T-helper 17 cell (primary cell): ENCODE data around the gene EPAS1. TPM values are rescaled to one million over a fixed set of nuclear protein-coding genes. Genes with fewer than 3 reads are reported as not detected.

Experiments used
- ATAC-seq: fragments of 150-1000 bp; cut with Tn5 transposase; 2 replicates; pipeline ENCODE4 v1.10.0; 2021; ENCODE audit warnings: mild to moderate bottlenecking, moderate library complexity
- DNase-seq, 3 donors: peaks; one replicate each; pipeline versions ENCODE4 v3.0.0 to v3.0.0-alpha.2; 2020 to 2021
- H3K9me3 ChIP-seq: one replicate; pipeline ENCODE4 v1.7.0; 2013; ENCODE audit warnings: low read length, mild to moderate bottlenecking; ENCODE audit not compliant: control insufficient read depth, poor library complexity, severe bottlenecking
- H3K27ac Mint-ChIP-seq: one replicate; pipeline ENCODE4 v1.8.0; 2022; ENCODE audit warnings: mild to moderate bottlenecking, moderate library complexity, mixed read lengths
- H3K27me3 Mint-ChIP-seq: one replicate; pipeline ENCODE4 v1.8.0; 2022; ENCODE audit warnings: mixed read lengths
- H3K36me3 Mint-ChIP-seq: one replicate; pipeline ENCODE4 v1.8.0; 2022; ENCODE audit warnings: low read depth, mixed read lengths
- H3K4me1 Mint-ChIP-seq: one replicate; pipeline ENCODE4 v1.8.0; 2022; ENCODE audit warnings: mild to moderate bottlenecking, mixed read lengths
- H3K4me3 Mint-ChIP-seq: one replicate; pipeline ENCODE4 v1.8.0; 2022; ENCODE audit warnings: mild to moderate bottlenecking, moderate library complexity, mixed read lengths
- total RNA-seq, 4 donors: library from RNA in 2 of 4; stranded (reverse) in 2 of 4; gene quantifications; one replicate each; pipeline ENCODE4 v1.2.3 and lab custom pipeline; 2022 to 2026

EPAS1 gene
- total RNA-seq, 2 donors from 2014 or later: 0.97 to 9.1 TPM

DNA sequence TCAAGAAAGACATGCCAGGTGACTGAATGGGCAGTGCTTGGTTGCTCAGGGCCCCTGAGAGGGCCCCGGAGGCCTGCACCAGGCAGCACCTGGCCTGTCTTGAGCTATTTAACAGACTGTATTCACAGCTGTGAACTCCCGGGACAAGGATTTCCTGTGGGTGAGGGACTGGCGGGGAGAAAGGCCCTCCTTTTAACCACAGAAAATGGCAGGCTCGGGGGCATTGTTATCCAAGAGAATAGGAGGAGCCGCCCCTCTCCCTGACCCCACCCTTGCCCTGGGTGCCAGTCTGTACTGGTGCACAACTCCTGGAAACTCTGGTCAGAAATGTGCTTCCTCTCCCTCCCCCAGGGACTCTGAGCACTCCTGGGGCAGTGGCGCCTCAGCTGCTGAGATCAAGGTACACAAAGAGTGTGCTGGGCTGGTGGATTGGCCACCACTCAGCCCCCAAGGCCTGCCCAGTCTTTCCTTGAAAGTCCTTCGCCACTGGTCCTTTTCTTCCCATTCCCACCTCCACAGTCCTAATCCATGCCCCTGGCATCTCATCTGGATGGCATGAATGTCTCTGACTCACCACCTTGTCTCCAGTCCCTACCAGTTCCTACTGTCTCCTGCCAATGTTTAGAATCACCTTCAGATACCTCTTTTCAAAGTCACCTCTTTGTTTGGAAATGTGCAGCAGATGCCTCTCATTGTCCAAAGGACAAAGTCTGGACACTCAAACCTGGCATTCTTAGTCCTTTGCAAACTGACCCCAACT is 19.6 kb upstream of the EPAS1 start:
- H3K27me3 Mint-ChIP-seq: peaks cover 58% of the 10 kb centered on the region
- no peak overlapping the region for H3K4me3 Mint-ChIP-seq
- peaks cover 10% of the 10 kb centered on the region for H3K4me1 Mint-ChIP-seq

DNA sequence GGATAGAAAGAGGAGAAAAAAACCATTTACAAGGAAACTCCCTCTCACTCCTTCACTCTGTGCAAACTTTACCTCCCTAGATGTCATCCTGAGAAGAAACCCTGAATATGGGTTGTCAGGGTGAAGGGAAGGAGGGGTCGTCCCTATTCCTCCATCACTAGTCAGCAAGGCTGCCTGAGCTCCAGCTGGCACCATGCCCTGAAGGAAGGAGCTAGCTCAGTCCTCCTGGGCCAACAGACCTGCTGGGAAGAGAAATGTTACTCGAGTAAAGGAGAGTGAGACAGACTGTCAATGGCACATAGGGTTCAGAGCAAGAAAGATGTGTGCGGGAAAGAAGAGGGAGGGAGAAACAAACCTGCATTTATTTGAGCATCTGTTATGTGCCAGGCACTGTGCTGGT is 18.3 kb upstream of the EPAS1 start:
- Mint-ChIP-seq H3K4me1 (peaks cover 12% of the 10 kb centered on the region), H3K4me3 (no peak overlapping the region), H3K27ac (no peak overlapping the region), H3K36me3 (peaks cover 12% of the 10 kb centered on the region), H3K27me3 (peaks cover 69% of the 10 kb centered on the region)
- DNase-seq (no peak), ATAC-seq (no peak)
- no peaks in the 10 kb centered on the region for H3K9me3 ChIP-seq

More for the DNA sequence above, 19.6 kb upstream of the EPAS1 start:
- Mint-ChIP-seq H3K36me3 (peaks cover 8% of the 10 kb centered on the region), H3K27ac (no peak overlapping the region)
- DNase-seq (no peak), ATAC-seq (no peak)
- no peaks in the 10 kb centered on the region for H3K9me3 ChIP-seq

DNA sequence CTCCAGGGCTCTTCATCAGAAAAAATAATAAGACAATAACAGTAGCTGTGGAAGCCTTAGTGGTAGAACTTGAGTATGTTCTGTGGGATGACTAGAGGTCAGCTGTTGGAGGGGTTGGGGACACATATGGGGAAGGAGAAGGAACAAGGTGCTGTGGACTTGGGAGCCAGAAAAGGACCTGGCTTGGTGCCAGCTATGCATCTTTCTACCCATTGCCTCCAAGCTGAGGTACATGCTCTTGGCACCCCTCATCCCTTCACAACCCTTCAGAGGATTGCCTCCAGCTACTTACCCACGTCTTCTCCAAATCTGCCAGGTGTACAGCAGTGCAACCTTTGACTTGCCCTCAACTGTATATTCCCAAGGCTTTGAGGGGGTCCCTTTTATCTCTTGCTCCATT is 15.3 kb upstream of the EPAS1 start:
- DNase-seq (no peak), ATAC-seq (no peak)
- Mint-ChIP-seq H3K4me1 (peaks cover 15% of the 10 kb centered on the region), H3K27me3 (peaks cover 47% of the 10 kb centered on the region), H3K4me3 (no peak overlapping the region), H3K36me3 (peaks cover 8% of the 10 kb centered on the region), H3K27ac (no peak overlapping the region)
- H3K9me3 ChIP-seq: no peaks in the 10 kb centered on the region

DNA sequence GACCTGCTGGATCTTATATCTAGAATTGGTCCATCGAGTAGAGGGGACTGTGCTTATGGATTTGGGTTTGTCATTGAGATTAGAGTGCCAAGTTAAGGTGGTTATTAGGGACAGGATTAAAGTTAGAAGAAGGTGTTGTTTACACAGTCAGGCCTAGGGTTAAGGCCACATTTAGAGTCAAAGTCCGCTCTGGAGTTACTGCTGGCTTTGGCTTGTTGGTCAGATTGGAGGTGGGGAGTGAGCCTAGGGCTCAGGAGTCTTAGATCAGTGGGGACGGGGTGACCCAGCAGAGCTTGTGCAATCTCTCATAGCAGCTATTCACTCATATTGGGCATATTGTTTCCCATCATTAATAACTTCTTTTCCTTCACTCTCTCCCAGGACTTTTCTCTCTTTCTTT is 13.5 kb upstream of the EPAS1 start:
- H3K27me3 Mint-ChIP-seq: peaks cover 29% of the 10 kb centered on the region
- H3K4me3 Mint-ChIP-seq: no peak overlapping the region
- H3K4me1 Mint-ChIP-seq: peaks cover 6% of the 10 kb centered on the region
- DNase-seq: no peak
- no peak for ATAC-seq
- peaks cover 4% of the 10 kb centered on the region for H3K36me3 Mint-ChIP-seq
- no peaks in the 10 kb centered on the region for H3K9me3 ChIP-seq
- no peak overlapping the region for H3K27ac Mint-ChIP-seq

DNA sequence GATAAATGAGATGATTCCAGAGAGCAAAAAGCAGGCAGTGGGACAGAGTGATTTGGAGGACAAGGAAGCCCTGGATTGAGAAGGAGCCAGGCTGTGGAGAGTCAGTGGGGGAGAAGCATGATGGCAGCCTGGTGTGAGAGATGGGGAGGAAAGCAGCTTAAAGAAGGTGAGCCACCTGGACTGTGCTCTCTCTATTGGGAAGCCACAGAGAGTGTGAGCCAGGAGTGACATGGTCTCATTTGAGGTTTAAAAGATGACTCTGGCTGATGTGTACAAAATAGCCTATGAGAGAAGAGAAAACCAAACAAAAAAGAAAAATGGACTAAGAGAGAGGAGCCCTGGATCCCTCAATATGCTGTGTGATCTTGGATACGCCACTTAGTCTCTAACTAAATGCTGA is 12.9 kb upstream of the EPAS1 start:
- DNase-seq (no peak), ATAC-seq (no peak)
- H3K4me3 Mint-ChIP-seq: no peak overlapping the region
- peaks cover 4% of the 10 kb centered on the region for H3K36me3 Mint-ChIP-seq
- H3K9me3 ChIP-seq: no peaks in the 10 kb centered on the region
- H3K27me3 Mint-ChIP-seq: peaks cover 28% of the 10 kb centered on the region
- peaks cover 6% of the 10 kb centered on the region for H3K4me1 Mint-ChIP-seq
- peak overlapping the region; percentile 2 for H3K27ac Mint-ChIP-seq

DNA sequence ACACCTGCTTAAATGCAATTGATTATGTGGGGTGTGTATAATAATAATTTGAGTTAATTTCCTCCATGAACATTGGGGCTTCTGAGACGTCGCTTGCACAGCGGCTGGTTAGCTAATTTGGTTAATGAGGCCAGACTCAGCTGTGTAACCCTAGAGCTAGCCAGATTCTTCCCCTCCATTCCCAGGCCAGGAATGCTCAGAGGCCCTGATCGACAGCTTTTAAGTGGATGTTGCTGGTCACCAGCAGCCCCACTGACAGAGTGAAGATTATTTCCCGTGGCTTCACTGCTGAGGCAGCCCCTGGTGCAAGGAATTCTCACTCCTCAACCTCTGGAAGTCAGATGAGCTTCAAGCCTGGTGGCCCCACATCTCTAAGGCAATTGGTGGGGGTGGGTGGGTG is 12.4 kb upstream of the EPAS1 start:
- Mint-ChIP-seq H3K27ac (no peak overlapping the region), H3K36me3 (peaks cover 4% of the 10 kb centered on the region), H3K4me1 (peaks cover 6% of the 10 kb centered on the region), H3K27me3 (peaks cover 28% of the 10 kb centered on the region), H3K4me3 (no peak overlapping the region)
- no peak for DNase-seq
- no peaks in the 10 kb centered on the region for H3K9me3 ChIP-seq
- no peak for ATAC-seq

DNA sequence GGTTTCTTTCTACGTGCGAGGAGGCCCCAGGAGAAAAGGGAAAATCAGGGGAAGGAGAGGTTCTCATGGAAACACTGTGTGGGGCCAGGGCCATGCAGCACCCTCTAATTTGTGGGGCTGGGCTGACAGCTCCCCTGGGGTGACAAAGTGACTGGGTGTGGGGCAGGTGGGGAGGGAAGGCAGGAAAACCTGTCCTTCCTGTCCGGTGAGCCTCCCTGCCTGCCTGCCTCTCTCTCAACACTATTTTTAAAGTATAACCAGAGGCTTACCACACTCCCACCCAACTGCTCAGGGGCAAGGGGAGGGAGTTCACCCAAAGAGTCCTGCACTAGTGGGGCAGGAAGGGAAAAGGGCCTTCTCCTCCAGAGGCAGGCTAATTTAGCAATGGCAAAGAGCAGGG is 10.5 kb upstream of the EPAS1 start:
- Mint-ChIP-seq H3K4me3 (no peak overlapping the region), H3K27ac (no peak overlapping the region), H3K36me3 (peaks cover 4% of the 10 kb centered on the region), H3K4me1 (peaks cover 11% of the 10 kb centered on the region), H3K27me3 (peaks cover 28% of the 10 kb centered on the region)
- no peaks in the 10 kb centered on the region for H3K9me3 ChIP-seq
- no peak for ATAC-seq
- DNase-seq: no peak

DNA sequence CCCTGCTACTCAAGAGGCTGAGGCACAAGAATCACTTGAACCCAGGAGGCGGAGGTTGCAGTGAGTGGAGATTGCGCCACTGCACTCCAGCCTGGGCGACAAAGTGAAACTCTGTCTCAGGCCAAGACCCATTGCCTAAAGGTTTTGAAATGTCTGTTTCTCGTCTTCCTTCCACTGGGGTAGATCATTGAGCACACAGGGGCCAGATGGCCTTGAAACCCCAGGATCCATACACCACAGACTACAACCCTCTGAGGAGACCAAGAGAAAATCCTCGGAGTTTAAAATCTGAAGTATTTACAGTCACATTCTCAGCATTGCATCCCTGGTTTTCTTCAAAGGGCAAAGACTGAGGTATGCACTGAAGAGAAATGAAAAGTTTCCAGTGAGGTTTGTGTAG is 7.1 kb upstream of the EPAS1 start:
- Mint-ChIP-seq H3K4me3 (no peak overlapping the region), H3K27me3 (peaks cover 5% of the 10 kb centered on the region), H3K36me3 (no peaks in the 10 kb centered on the region), H3K27ac (no peak overlapping the region), H3K4me1 (peaks cover 11% of the 10 kb centered on the region)
- ATAC-seq (no peak), DNase-seq (no peak)
- no peaks in the 10 kb centered on the region for H3K9me3 ChIP-seq

DNA sequence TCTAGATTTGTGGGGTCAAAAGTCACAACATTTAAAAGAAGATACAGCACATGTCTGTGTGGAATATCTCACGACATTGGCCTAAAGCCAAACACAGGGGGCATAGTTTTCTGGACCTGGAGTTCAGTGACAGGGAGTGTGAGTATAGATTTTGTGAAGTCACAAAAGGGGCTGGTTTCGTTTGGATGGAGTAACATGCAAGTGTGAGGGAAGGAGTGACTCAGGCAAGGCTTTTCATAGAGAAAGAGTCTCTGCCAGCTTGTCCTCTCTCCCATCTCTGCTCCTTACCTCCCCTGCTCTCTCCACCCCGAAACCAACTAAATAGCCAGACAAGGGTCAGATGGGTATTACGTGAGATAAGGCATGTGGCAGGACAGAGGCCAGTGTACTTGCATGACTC is 3.7 kb upstream of the EPAS1 start:
- Mint-ChIP-seq H3K27ac (no peak overlapping the region), H3K36me3 (no peaks in the 10 kb centered on the region), H3K4me3 (no peak overlapping the region), H3K4me1 (peaks cover 24% of the 10 kb centered on the region), H3K27me3 (peaks cover 15% of the 10 kb centered on the region)
- no peaks in the 10 kb centered on the region for H3K9me3 ChIP-seq
- no peak for ATAC-seq
- DNase-seq: no peak

DNA sequence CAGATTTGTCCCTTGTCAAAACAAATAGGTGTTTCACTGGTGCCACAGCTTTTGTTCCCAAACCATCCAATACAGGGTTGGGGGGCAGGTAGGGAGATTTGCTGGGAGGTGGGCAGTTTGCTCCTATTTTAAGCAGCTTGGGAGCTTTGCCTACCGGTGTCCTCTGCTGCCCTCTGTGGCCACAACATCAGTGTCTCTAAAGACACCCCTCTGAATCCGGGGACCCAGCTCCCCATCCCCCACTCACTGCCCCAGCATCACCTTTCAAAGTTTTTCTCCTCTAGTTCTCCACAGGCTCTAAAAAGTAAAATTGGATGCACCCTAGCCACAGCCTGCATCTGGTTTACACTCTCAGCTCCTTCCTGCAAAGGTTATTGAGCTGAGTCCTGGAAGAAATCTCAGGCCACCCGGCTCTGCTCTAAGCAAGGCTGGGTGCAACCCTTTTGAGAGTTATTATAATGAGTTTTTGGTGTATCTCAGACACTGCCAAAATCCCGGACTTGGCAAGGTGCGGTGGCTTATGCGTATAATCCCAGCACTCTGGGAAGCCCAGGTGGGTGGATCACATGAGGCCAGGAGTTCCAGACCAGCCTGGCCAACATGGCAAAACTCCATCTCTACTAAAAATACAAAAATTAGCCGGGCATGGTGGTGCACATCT is 2.9 kb upstream of the EPAS1 start:
- H3K9me3 ChIP-seq: no peaks in the 10 kb centered on the region
- Mint-ChIP-seq H3K4me3 (no peak overlapping the region), H3K4me1 (peaks cover 30% of the 10 kb centered on the region), H3K27ac (no peak overlapping the region), H3K36me3 (no peaks in the 10 kb centered on the region), H3K27me3 (peaks cover 16% of the 10 kb centered on the region)
- ATAC-seq: no peak
- no peak for DNase-seq

DNA sequence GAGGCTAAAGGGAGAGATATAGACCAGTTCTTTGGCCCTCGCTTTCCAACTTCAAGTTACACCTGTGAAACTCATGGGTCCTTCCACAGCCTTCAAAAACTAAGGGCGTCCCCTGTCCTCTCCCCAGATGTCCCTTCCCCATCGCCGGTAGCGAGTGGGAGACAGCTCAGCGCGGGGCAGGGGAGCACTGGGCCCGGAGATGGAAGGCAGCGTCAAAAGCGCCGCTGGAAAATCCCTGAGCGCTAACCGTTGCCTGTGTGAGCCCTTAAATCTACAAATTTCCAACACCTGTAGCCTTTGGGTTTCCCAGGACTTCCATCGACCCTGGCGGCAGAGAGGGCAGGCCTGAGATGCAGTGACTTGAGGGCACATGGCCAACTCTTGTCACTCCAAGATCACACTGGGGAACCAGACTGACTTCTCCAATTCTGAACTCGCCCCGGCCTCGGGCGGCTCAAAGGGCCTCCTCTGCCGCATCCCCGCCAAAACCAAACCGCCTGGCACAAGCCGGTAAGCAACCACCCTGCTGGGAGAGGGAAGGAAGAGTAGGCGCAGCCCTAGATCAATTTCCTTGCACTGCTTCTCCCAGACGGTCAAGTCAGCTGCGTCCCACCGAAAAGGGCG is 879 bp upstream of the EPAS1 start:
- DNase-seq: no peak
- Mint-ChIP-seq H3K36me3 (no peaks in the 10 kb centered on the region), H3K4me3 (peak overlapping the region; percentile 80), H3K27me3 (peaks cover 34% of the 10 kb centered on the region), H3K27ac (peak overlapping the region; percentile 14), H3K4me1 (peaks cover 31% of the 10 kb centered on the region)
- no peak for ATAC-seq
- no peaks in the 10 kb centered on the region for H3K9me3 ChIP-seq

DNA sequence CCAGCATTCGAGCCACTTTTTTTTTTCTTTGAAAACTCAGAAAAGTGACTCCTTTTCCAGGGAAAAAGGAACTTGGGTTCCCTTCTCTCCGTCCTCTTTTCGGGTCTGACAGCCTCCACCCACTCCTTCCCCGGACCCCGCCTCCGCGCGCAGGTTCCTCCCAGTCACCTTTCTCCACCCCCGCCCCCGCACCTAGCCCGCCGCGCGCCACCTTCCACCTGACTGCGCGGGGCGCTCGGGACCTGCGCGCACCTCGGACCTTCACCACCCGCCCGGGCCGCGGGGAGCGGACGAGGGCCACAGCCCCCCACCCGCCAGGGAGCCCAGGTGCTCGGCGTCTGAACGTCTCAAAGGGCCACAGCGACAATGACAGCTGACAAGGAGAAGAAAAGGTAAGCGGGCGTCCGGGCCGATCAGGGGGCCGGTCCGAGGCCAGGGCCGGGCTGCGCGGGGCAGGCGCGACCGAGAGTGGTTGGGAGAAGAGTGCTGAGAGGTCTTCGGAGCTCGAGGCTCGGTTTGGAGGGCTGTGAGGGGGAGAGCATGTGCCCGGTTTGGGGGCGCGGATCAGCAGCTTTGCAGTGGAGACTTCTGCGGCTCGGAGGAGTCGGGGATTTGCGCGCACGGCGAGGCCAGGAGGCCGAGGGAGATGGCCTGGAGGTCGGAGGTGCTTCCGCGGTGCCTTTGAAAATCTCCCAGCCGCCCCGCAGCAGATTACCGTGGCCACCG is 502 bp downstream of the EPAS1 start:
- peak overlapping the region; percentile 92 for H3K4me3 Mint-ChIP-seq
- ATAC-seq (peak; percentile 74), DNase-seq (peak; percentile 42 to 68 (median 63))
- H3K4me1 Mint-ChIP-seq: peaks cover 34% of the 10 kb centered on the region
- H3K27ac Mint-ChIP-seq: peak overlapping the region; percentile 21
- no peaks in the 10 kb centered on the region for H3K9me3 ChIP-seq
- no peaks in the 10 kb centered on the region for H3K36me3 Mint-ChIP-seq
- peaks cover 48% of the 10 kb centered on the region for H3K27me3 Mint-ChIP-seq

DNA sequence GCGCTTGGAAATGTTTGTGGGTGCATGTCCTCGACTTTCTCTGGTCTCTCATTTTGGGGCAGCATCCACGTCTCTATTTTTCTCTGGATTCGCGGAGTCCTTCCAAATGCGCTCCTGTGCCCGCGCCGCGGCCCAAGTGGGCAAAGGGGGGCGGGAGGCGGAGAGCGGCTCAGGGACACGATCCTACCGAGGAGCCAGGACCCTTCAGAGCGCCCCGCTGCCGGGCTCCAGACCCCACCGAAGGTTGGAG is 990 bp downstream of the EPAS1 start:
- Mint-ChIP-seq H3K36me3 (no peaks in the 10 kb centered on the region), H3K27me3 (peaks cover 52% of the 10 kb centered on the region), H3K27ac (peak overlapping the region; percentile 21), H3K4me1 (peaks cover 36% of the 10 kb centered on the region), H3K4me3 (peak overlapping the region; percentile 92)
- H3K9me3 ChIP-seq: no peaks in the 10 kb centered on the region
- ATAC-seq (no peak), DNase-seq (no peak)
